ENCODE measurements around the gene MMAB. TPM values are rescaled to one million over a fixed set of nuclear protein-coding genes. Genes with fewer than 3 reads are reported as not detected.

Gene MMAB
- total and polyA plus RNA-seq, 10 of the 15 experiments (the other 5 are each of a cell fraction or from before 2014, with no cell fraction given) = 10.6 to 65.3 (median 45.2) TPM

DNA sequence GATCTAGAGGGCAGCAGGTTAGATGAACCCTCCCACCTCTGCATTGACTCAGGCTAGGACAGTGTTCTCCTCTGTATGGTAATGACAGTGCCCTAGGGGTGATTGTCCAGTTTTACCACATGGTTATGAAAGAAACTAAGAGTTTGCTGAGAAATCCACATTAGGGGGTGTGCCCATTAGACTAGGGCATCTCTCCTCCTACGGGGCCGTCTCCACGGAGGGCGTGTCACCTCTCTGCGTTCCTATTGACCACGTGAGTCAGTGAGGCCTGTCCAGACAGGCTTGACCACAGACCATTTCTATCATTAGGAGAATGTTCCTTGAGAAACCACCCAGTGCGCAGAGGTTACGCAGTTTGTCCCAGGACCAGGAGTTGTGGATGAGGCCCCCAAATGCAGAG lies 8.6 kb upstream of the MMAB start:
- 92% methylated on average over 8 of the region's 8 CpGs for WGBS (ENCODE audit: insufficient coverage, insufficient replicate concordance, low lambda C conversion rate, missing lambda C conversion rate)
- DNase-seq (ENCODE audit: low read depth, low spot score) (no peak), FAIRE-seq (no peak), ATAC-seq (no peak)
- ChIA-PET RAD21 (ENCODE audit: unreplicated experiment) (no interaction called here), POLR2A (interaction anchor here (0.6 kb wide), 1 partner anchor 743 kb away, joined by 3 read pairs; no protein-coding TSS in a partner anchor), CTCF (interaction anchor here (0.6 kb wide), 1 partner anchor 67 kb away, joined by 3 read pairs; no protein-coding TSS in a partner anchor), SMC1A (ENCODE audit: uncharacterized antibody, unreplicated experiment) (no interaction called here)
- Histone ChIP-seq H3K9ac (ENCODE audit: control insufficient read depth, insufficient read depth, low read length) (no peak overlapping the region), H2AFZ (ENCODE audit: control insufficient read depth, low read depth, low read length) (no peak overlapping the region), H3K27me3 (replicated peaks in 1 of 2; ENCODE audit: control insufficient read depth in 2 of 2, insufficient read depth in 2 of 2, low read length in 1 of 2) (no peaks in the 10 kb centered on the region), H3K79me2 (ENCODE audit: control insufficient read depth, insufficient read depth, low read length) (no peaks in the 10 kb centered on the region), H3K4me1 (ENCODE audit: control insufficient read depth, insufficient read depth, low read length) (no peaks in the 10 kb centered on the region), H3K4me3 (no peak overlapping the region), H3K27ac (ENCODE audit: control insufficient read depth, insufficient read depth) (no peak overlapping the region), H3K4me2 (ENCODE audit: control insufficient read depth, insufficient read depth) (no peak overlapping the region), H3K9me3 (replicated peaks; ENCODE audit: control insufficient read depth, insufficient read depth, low read length) (no peaks in the 10 kb centered on the region), H4K20me1 (ENCODE audit: control insufficient read depth, insufficient read depth) (no peaks in the 10 kb centered on the region), H3K36me3 (ENCODE audit: control insufficient read depth in 2 of 2, insufficient read depth in 2 of 2, low read length in 1 of 2) (peaks cover 3 to 23% of the 10 kb centered on the region in 2 experiments; a peak in 3 of 4 replicates)
- in situ Hi-C loops (cut with MboI) = no loop called here
- BruUV-seq (replicated peaks) = no TSS peak
- TF ChIP-seq KAT2A (conservative IDR thresholded peaks at IDR 0.05; ENCODE audit: control insufficient read depth, low read depth, low read length) = no peak
- no peak for TF ChIP-seq NR2C2 (IDR thresholded peaks at IDR 0.05; ENCODE audit: borderline replicate concordance, control insufficient read depth, insufficient read length, low read depth)
- no peak for TF ChIP-seq SMAD5 (IDR thresholded peaks at IDR 0.05; ENCODE audit: low read depth)
- no peak for TF ChIP-seq MTA3 (IDR thresholded peaks at IDR 0.05; ENCODE audit: borderline replicate concordance, low read length)
- no peak for TF ChIP-seq ZNF24 (IDR thresholded peaks at IDR 0.05)
- TF ChIP-seq EZH2 (IDR thresholded peaks at IDR 0.05; ENCODE audit: borderline replicate concordance, control insufficient read depth, low read depth, low read length) = no peak
- TF ChIP-seq, protein P1, sequence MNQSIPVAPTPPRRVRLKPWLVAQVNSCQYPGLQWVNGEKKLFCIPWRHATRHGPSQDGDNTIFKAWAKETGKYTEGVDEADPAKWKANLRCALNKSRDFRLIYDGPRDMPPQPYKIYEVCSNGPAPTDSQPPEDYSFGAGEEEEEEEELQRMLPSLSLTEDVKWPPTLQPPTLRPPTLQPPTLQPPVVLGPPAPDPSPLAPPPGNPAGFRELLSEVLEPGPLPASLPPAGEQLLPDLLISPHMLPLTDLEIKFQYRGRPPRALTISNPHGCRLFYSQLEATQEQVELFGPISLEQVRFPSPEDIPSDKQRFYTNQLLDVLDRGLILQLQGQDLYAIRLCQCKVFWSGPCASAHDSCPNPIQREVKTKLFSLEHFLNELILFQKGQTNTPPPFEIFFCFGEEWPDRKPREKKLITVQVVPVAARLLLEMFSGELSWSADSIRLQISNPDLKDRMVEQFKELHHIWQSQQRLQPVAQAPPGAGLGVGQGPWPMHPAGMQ (IDR thresholded peaks at IDR 0.05; ENCODE audit: borderline replicate concordance) = no peak
- TF ChIP-seq, protein P2, sequence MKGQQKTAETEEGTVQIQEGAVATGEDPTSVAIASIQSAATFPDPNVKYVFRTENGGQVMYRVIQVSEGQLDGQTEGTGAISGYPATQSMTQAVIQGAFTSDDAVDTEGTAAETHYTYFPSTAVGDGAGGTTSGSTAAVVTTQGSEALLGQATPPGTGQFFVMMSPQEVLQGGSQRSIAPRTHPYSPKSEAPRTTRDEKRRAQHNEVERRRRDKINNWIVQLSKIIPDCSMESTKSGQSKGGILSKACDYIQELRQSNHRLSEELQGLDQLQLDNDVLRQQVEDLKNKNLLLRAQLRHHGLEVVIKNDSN (IDR thresholded peaks at IDR 0.05; ENCODE audit: borderline replicate concordance, extremely low read length, insufficient read depth, low read depth, low read length) = no peak
- TF ChIP-seq YBX1 (IDR thresholded peaks at IDR 0.05) = no peak
- no peak for TF ChIP-seq EP300 (IDR thresholded peaks at IDR 0.05; ENCODE audit: borderline replicate concordance in 1 of 2, control insufficient read depth in 1 of 2, low read depth in 2 of 2, low read length in 2 of 2)
- TF ChIP-seq, protein P3, sequence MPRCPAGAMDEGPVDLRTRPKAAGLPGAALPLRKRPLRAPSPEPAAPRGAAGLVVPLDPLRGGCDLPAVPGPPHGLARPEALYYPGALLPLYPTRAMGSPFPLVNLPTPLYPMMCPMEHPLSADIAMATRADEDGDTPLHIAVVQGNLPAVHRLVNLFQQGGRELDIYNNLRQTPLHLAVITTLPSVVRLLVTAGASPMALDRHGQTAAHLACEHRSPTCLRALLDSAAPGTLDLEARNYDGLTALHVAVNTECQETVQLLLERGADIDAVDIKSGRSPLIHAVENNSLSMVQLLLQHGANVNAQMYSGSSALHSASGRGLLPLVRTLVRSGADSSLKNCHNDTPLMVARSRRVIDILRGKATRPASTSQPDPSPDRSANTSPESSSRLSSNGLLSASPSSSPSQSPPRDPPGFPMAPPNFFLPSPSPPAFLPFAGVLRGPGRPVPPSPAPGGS (IDR thresholded peaks at IDR 0.05; ENCODE audit: borderline replicate concordance, insufficient read depth, low read depth, low read length, poor library complexity, severe bottlenecking) = no peak
- no peak for TF ChIP-seq ZNF207 (IDR thresholded peaks at IDR 0.05; ENCODE audit: borderline replicate concordance)
- TF ChIP-seq NRF1 (conservative IDR thresholded peaks at IDR 0.05; ENCODE audit: low read depth, low read length) = no peak
- TF ChIP-seq TARDBP (IDR thresholded peaks at IDR 0.05; ENCODE audit: borderline replicate concordance) = no peak
- TF ChIP-seq ZNF384 (IDR thresholded peaks at IDR 0.05; ENCODE audit: borderline replicate concordance, low read depth, low read length) = no peak
- TF ChIP-seq CBX3 (IDR thresholded peaks at IDR 0.05; ENCODE audit: borderline replicate concordance, low read depth) = no peak
- intact Hi-C loops (cut with micrococcal nuclease; ENCODE audit: unreplicated experiment) = no loop called here

Measured in GM12878 (cell line).